ELR (cell line): Measurements from ENCODE around the gene SFRP5.

ENCODE experiments used
- DNase-seq: peaks from one replicate; pipeline ENCODE4 v3.0.0-alpha.2; 2015; ENCODE audit warnings: low read depth

SFRP5 gene

DNA sequence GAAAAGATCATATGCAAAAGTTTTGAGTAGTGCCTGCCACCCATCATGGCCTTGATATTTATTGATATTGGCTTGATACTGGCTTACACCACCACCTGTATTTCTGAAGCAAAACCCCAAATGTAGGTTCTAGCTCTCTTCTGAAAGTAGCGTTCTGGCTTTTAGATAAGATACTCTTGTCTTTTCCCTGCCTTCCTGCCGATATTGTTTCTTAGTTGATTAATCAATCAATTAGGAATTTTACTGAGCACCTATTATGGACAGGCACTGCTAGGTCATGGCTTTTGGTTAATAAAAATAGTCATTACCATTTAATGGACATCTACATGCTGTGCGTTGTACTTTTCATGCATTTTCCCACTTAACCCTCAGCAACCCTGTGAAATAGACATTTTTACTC is 7.9 kb downstream of the SFRP5 start:
- no peak for DNase-seq

DNA sequence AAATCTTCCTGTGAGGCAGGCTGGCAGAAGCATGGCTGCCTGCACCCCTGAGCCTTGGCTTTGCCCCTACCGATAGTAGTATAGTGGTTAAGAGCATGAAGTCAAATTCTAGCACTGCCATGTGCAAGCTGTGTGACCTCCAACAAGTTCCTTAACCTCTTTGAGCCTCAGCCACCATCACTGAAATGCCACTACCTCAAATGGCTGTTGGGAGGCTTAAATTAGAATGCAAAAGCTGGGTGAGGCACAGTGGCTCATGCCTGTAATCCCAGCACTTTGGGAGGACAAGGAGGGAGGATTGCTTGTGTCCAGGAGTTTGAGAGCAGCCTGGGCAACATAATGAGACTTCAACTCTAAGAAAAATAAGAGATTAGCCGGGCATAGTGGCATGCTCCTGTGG is 8.4 kb downstream of the SFRP5 start:
- no peak for DNase-seq

GRCh38 chr10:97762816-97763215 is 9.0 kb downstream of the SFRP5 start:
- no peak for DNase-seq

- no peak for DNase-seq
These were observed 9.7 kb downstream of the SFRP5 start for GRCh38 chr10:97762056-97762455.

DNA sequence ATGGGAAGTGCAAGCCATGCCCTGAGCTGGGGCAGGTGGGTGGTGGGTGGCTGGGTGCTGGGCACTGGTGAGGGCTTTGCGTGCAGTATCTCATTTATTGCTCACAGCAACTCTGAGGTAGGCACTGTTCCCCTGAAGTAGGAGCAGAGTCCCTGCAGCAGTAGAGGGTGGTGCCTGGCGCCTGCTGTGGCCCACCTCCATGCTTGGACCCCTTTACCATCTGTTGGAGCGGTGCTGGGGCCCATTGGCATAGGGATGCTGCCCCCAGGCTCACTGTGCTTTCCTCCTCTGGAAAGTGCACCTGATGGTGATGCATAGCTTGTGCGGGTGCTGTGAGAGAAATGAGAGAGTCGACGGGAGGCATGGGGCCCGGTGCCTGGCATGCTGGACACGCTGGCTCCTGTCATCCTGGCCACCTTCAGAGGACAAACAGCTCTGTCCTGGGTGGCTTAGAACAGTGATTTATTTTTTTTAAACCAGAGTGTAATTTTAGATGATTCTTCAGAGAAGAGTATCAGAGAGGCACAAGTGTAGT is 10.4 kb downstream of the SFRP5 start:
- DNase-seq = no peak

DNA sequence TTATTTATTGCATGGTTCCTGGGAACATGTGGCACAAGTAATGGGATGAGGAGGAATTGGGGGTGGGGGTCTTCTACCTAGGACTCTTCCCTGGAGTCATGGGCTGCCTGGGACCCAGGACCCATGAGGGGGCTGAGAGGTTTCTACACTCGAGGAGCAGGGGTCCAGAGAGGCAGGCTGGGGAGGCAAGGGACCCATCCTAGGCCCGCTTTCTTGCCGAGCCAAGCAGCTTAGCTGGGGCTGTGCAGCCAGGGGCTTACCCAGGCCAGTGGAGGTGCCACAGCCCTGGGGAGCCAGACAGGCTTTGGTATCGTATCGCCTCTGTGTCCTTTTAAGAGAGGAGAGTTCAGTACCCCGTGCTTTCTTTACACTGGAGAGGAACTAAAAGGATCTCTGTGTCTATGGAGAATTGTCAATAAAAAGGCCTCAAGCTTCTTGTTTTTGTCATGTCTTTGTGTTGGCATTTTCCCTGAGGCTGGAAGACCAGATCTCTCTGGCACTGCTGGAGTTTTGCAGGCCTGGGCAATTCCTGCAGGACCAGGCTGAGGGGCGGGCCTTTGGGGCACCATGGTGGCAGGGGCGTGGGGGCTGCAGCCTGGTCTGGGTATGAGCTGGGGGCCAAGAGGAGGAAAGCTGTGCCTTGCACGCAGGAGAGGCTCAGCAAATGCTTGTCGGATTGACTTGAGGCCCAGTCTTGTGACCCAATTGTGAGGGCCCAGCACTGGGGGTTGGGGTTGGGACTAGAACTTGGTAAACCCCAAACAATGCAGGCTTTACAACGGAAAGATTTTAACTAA is 11.1 kb downstream of the SFRP5 start:
- DNase-seq = no peak

GRCh38 chr10:97759946-97760345 is 11.9 kb downstream of the SFRP5 start:
- no peak for DNase-seq

GRCh38 chr10:97759158-97759887 is 12.5 kb downstream of the SFRP5 start:
- DNase-seq = peak; percentile 71

- DNase-seq = no peak
These were observed 14.3 kb downstream of the SFRP5 start for GRCh38 chr10:97757471-97757870.

- no peak for DNase-seq
These were observed 16.1 kb downstream of the SFRP5 start for GRCh38 chr10:97755718-97756117.

- DNase-seq = no peak
These were observed 17.1 kb downstream of the SFRP5 start for GRCh38 chr10:97754726-97755125.

DNA sequence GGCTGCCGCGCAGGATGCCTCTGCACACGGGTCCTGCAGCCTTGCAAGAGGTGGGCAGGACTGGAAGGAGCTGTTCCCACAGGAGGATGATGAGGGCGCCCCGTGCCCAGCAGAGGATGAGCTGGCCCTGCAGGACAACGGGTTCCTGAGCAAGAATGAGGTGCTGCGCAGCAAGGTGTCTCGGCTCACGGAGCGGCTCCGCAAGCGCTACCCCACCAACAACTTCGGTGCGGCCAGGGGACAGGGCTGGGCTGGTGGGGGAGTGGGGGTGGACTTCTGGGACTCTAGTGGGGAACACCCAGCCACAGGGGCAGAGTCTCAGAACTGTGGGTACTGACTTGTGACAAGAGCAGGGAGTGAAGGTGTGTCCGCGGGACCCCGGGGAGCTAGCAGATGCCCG is 18.8 kb downstream of the SFRP5 start:
- no peak for DNase-seq

DNA sequence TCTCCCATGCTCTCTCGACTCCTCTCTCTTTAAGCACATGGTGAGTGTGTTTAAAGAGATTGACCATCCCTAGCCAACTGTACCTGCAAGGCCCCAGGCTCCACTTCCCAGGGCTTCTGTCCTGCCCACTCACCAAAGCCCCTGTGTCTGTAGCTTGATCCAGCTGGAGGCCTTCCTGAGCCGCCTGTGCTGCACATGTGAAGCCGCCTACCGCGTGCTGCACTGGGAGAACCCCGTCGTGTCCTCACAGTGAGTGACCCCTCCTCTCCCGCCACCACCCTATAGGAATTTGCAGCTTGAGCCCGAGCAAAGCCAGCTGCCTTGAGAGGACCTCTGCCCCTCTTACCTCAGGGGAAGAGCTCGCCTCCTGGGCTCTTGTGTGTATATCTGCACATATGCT is 23.7 kb downstream of the SFRP5 start:
- no peak for DNase-seq

- DNase-seq = no peak
These were observed 24.2 kb downstream of the SFRP5 start for GRCh38 chr10:97747573-97747972.

- DNase-seq = no peak
These were observed 27.3 kb downstream of the SFRP5 start for GRCh38 chr10:97744405-97745035.

GRCh38 chr10:97743169-97743943 is 28.4 kb downstream of the SFRP5 start:
- no peak for DNase-seq

- DNase-seq = no peak
These were observed 31.2 kb downstream of the SFRP5 start for GRCh38 chr10:97740613-97741012.

GRCh38 chr10:97738616-97739015 is 33.2 kb downstream of the SFRP5 start:
- no peak for DNase-seq

DNA sequence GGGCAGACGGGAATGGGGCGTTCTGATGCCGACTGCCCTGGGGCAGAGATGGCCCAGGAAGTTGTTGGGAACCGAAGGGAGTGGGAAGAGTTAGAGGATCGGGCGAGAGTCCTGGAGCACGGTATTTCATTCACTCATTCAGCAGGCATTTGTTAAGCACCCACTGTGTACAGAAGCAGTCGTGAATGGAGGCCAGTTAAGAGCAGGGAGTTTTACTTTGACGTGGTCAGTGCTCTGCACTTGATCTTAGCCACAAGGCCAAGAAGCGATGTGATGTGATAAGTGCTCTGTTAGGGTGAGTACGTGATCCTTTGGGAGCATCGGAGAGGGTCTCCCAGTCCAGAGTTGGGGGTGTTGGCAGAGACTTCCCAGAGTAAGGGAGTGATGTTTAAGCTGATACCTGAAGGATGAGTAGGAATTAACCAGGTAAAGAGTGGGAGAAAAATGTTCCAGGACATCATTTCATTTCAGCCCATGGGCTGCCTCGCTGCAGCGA is 34.0 kb downstream of the SFRP5 start:
- no peak for DNase-seq

DNA sequence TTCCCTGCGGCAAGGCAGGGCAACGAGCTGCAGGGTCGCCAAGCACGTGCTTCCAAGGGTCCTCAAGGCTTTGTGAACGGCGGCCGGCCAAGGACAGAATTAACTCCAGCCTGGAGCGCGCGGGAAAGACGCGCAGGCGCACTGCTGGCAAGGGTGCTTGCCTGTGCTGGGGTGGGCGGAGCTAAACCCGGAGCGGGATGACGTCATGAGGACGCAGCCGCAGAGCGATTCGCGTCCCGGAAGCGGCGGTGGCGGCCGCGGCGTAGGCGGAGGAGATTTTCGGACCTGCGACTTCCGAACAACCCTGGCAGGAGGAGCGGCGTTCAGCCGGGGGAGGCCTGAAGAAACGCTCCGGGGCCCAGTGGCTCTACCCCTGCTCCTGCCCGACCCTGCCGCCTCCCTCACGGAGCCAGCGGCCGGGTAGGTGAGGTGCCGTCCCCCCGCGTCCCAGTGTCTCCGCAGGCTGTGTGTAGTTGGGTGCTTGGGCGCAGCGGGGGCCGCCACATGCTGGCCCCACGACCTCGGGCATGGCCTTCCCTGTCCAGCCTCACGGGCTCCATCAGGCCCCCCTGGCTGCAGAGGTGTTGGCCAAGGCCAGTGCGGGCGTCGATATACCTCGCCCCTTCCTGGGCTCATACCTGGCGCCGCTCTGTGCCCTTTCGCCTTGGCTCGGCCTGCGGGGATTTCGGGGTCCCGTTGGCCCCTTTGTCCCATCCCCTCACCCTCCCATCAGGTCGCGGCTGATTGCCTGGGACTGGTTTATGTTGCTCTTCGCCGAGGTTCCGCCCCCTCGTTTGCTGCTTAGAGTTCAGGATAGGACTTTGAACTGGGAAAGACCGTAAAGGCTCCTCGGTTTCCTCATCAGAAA is 34.7 kb downstream of the SFRP5 start, which contains the start of gene ZFYVE27:
ZFYVE27 (plus strand) TSS at position 227 of the 868 bp plus-strand sequence. CDS start 1,350 bp downstream, outside the sequence.
- DNase-seq = peak; percentile 95
